ENCODE results near the gene EIF2AK2.

The EIF2AK2 gene

GRCh38 chr2:37171624-37171950 lies 14.8 kb upstream of the EIF2AK2 start:
- no peak for DNase-seq (ENCODE audit: low read depth, low spot score)

GRCh38 chr2:37168217-37168981 lies 11.6 kb upstream of the EIF2AK2 start:
- DNase-seq (ENCODE audit: low read depth, low spot score): peak; percentile 64

- DNase-seq (ENCODE audit: low read depth, low spot score): no peak
These were observed 10.9 kb upstream of the EIF2AK2 start for GRCh38 chr2:37167636-37168180.

- DNase-seq (ENCODE audit: low read depth, low spot score): no peak
These were observed 8.0 kb upstream of the EIF2AK2 start for GRCh38 chr2:37164757-37165156.

- DNase-seq (ENCODE audit: low read depth, low spot score): peak; percentile 51
These were observed 516 bp downstream of the EIF2AK2 start for GRCh38 chr2:37156071-37156856.

GRCh38 chr2:37154785-37155184 lies 2.0 kb downstream of the EIF2AK2 start:
- DNase-seq (ENCODE audit: low read depth, low spot score): no peak

GRCh38 chr2:37153224-37153623 lies 3.6 kb downstream of the EIF2AK2 start:
- no peak for DNase-seq (ENCODE audit: low read depth, low spot score)

- no peak for DNase-seq (ENCODE audit: low read depth, low spot score)
These were observed 7.0 kb downstream of the EIF2AK2 start for GRCh38 chr2:37149626-37150322.

GRCh38 chr2:37148325-37148724 lies 8.5 kb downstream of the EIF2AK2 start:
- DNase-seq (ENCODE audit: low read depth, low spot score): no peak

GRCh38 chr2:37146062-37146461 lies 10.7 kb downstream of the EIF2AK2 start:
- no peak for DNase-seq (ENCODE audit: low read depth, low spot score)

- no peak for DNase-seq (ENCODE audit: low read depth, low spot score)
These were observed 12.8 kb downstream of the EIF2AK2 start for GRCh38 chr2:37143974-37144373.

- no peak for DNase-seq (ENCODE audit: low read depth, low spot score)
These were observed 14.2 kb downstream of the EIF2AK2 start for GRCh38 chr2:37142546-37142945.

GRCh38 chr2:37132914-37133313 lies 23.9 kb downstream of the EIF2AK2 start:
- no peak for DNase-seq (ENCODE audit: low read depth, low spot score)

GRCh38 chr2:37125416-37125815 lies 31.4 kb downstream of the EIF2AK2 start:
- DNase-seq (ENCODE audit: low read depth, low spot score): no peak

- DNase-seq (ENCODE audit: low read depth, low spot score): no peak
These were observed 37.6 kb downstream of the EIF2AK2 start for GRCh38 chr2:37119157-37119556.

- no peak for DNase-seq (ENCODE audit: low read depth, low spot score)
These were observed 39.2 kb downstream of the EIF2AK2 start for GRCh38 chr2:37117566-37117965.

GRCh38 chr2:37111958-37112357 lies 44.8 kb downstream of the EIF2AK2 start:
- peak; percentile 29 for DNase-seq (ENCODE audit: low read depth, low spot score)

GRCh38 chr2:37110306-37111212 lies 46.2 kb downstream of the EIF2AK2 start:
- no peak for DNase-seq (ENCODE audit: low read depth, low spot score)

- DNase-seq (ENCODE audit: low read depth, low spot score): no peak
These were observed 47.3 kb downstream of the EIF2AK2 start for GRCh38 chr2:37109523-37109922.

- DNase-seq (ENCODE audit: low read depth, low spot score): no peak
These were observed 51.6 kb downstream of the EIF2AK2 start for GRCh38 chr2:37105150-37105549.

- no peak for DNase-seq (ENCODE audit: low read depth, low spot score)
These were observed 52.6 kb downstream of the EIF2AK2 start for GRCh38 chr2:37104178-37104577.
